ENCODE data around the gene PIK3C2B.
"Not testable (repeated sequence)": the region's sequence is repeated elsewhere in the genome, so short reads cannot be mapped to it uniquely, and the experiment has no call there.

Gene PIK3C2B

DNA sequence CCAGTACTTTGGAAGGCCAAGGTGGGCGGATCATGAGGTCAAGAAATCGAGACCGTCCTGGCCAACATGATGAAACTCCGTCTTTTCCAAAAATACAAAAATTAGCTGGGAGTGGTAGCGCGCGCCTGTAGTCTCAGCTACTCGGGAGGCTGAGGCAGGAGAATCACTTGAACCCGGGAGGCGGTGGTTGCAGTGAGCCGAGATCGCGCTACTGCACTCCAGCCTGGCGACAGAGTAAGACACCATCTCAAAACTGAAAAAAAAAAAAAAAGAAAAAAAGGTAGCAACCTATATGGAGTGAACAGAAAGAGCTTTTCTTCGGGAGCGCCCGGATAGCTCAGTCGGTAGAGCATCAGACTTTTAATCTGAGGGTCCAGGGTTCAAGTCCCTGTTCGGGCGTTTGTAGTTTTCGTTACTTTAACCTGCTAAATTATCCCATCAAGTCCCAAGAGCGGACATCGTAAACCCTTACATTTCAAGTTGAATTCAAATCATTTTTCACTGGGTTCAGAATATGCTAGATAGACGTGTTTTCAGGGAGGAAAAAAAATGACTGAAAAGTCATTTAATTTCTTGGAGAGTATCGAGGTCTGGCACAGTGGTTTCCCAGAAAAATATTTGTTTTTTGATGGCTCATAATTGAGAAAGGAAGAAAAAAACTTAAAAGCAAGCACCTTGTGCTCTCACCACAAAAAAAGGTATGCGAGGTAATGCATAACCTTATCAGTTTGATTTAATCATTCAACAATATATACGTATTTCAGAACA, 11.8 kb upstream of the PIK3C2B start:
- peak; percentile 92 for DNase-seq (ENCODE audit: low spot score)

GRCh38 chr1:204505674-204506200, 11.1 kb upstream of the PIK3C2B start:
- no peak for DNase-seq (ENCODE audit: low spot score)

DNA sequence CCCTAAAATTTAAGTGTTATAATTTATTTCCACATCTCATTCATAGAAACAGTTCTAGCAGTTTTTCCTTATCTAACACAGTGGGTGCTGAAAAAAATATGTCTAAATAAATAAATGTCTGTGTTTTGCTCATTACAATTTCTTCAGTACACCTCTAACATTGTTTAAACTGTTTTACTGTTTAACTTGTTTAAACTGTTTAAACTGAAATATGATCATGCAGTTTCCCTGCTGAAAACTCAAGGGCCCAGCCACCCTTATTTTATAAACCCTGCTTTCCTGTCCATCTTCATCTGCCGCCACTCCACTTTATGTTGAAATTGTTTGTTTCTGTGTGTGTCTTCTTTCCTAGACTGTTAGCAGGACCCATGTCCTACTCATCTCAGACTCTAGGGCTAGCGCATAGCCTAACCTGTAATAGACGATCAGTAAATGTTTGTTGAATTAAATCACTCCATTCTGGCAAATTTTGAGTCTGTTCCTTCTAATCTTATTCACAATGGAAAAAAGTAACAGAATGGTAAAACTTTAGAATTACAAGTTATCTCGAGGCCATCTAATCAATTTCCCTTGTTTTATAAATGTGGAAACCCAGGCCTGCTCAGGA, 9.4 kb upstream of the PIK3C2B start:
- no peak for DNase-seq (ENCODE audit: low spot score)

DNA sequence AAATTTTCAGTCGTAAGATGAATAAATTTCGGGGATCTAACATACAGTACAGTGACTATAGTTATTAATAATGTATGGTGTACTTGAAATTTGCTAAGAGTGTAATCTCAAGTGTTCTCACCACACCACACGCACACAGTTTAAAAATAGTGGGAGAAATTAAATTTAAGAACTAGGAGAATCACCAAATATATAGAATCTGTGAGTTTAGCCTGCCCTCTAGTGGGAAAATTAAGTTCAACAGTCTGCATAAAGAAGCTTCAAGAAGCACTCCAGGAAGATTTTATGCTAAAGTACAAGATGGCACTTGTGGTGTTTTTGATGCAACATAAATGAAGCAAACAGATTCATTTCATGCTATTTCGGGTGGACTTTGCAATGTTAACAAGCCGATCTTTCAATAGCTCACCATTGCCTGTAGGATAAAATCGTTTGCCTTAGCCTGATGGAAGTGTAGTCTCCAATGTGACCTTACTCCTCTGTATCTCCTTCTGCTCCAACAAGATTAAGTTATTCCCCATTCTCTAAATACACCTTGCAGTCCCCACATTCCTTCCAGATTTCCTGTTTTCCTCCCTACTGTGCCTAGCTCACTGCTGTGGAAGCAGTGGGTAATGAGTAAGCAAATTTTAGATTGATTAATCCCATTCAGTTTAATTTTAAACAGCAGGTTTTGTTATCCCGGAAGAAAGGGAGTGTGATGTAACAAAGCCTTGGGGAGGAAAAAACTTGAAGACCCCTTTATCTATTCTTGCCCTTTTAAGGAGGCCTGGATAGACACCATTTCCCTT, 8.7 kb upstream of the PIK3C2B start:
- peak; percentile 79 for DNase-seq (ENCODE audit: low spot score)

- DNase-seq (ENCODE audit: low spot score): no peak
These were observed 7.6 kb upstream of the PIK3C2B start for GRCh38 chr1:204502241-204502640.

- DNase-seq (ENCODE audit: low spot score): no peak
These were observed 5.2 kb upstream of the PIK3C2B start for GRCh38 chr1:204499511-204500468.

GRCh38 chr1:204498981-204499380, 4.4 kb upstream of the PIK3C2B start:
- DNase-seq (ENCODE audit: low spot score): no peak

DNA sequence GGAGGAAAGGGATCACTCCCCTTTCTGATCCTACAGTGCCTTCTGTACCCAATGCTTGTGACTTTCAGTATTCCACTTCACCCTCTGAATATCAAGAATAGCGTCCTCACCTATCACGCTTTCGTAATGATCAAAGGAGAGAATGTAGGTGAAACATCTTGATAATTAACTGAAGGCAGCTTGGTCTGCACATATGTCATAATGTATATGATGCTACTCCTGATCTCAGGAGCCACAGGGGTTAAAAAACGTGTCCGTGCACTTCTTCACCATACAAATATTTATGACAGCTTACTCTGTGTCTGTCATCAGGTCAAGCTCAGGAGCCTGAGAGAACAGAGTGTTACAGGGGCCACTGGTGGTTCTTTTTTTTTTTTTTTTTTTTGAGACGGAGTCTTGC, 1.2 kb upstream of the PIK3C2B start:
- DNase-seq (ENCODE audit: low spot score): no peak

GRCh38 chr1:204495078-204495753, 611 bp upstream of the PIK3C2B start:
- no peak for DNase-seq (ENCODE audit: low spot score)

DNA sequence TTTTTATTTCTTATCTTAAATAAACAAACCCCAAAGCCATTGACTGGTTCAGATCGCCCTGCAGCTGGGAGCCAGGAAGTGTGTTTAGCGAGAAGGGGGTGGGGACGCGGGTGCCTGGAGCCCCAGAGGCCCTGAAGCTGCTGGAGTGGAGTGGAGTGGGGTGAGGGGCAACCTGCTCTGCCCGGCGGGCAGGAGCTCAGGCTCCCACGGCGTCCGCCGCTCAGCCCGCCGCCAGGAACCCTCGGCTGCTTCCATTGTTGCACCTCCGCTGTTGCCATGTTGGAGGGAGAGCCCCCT, 673 bp downstream of the PIK3C2B start:
- DNase-seq (ENCODE audit: low spot score): peak; percentile 42

DNA sequence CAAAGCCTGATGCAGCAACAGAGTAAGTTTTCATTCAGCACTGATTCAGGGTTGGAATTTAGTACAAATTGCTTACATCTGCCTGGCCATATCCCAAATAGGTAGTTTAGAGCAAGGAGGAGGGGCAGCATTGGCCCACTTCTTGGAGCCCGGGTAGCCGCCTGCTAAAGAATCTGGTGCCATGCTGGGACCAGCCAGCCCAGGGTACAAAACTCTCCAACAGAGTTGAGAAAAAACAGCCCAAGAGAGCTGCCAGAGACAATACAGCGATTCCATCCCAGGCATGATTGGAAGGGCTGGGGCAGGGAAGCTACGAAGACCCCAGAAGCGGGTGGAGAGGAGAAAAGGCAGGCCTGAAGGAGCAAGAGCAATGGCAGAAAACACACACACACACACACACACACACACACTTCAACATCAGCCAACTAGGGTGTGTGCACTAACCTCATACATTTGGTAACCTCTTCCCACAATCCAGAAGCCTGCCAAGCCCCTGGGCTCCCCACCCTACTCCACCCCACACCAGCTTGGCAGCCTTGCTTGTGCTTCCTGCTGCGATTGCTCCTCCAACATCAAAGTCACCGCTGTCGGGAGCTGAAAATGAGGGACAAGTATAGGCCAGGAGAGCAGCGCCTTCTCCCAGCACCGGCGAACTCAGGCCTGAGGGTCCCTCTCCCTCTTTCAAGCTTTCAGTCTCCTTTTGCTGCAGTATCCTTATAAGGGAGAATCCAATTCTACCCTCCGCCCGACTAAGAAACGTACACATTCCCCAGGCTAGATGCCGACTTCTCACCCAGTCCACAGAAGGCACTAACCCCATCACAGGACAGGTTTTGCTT, 1.2 kb downstream of the PIK3C2B start:
- peak; percentile 32 for DNase-seq (ENCODE audit: low spot score)

- no peak for DNase-seq (ENCODE audit: low spot score)
These were observed 3.0 kb downstream of the PIK3C2B start for GRCh38 chr1:204491655-204492054.

- DNase-seq (ENCODE audit: low spot score): no peak
These were observed 7.4 kb downstream of the PIK3C2B start for GRCh38 chr1:204487256-204487615.

DNA sequence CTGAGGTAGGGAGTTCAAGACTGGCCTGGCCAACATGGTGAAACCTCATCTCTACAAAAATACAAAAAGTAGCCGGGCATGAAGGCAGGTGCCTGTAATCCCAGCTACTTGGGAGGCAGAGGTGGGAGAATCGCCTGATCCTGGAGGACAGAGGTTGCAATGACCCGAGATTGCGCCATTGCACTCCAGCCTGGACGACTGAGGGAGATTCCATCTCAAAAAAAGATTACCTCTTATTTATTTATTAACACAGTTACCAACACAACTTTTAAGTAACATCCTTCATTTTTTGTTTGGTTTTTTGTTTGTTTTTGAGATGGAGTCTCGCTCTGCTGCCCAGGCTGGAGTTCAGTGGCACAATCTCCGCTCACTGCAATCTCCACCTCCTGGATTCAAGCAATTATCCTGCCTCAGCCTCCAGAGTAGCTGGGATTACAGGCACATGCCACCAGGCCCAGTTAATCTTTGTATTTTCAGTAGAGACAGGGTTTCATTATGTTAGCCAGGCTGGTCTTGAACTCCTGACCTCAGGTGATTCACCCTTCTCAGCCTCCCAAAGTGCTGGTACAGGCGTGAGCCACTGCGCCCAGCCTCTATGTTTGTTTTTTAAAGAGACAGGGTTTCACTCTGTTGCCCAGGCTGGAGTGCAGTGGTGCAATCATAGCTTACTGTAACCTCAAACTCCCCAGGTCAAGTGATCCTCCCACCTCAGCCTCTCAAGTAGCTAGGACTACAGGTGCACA, 7.9 kb downstream of the PIK3C2B start:
- DNase-seq (ENCODE audit: low spot score): not testable (repeated sequence)

GRCh38 chr1:204483791-204484190, 10.8 kb downstream of the PIK3C2B start:
- no peak for DNase-seq (ENCODE audit: low spot score)

DNA sequence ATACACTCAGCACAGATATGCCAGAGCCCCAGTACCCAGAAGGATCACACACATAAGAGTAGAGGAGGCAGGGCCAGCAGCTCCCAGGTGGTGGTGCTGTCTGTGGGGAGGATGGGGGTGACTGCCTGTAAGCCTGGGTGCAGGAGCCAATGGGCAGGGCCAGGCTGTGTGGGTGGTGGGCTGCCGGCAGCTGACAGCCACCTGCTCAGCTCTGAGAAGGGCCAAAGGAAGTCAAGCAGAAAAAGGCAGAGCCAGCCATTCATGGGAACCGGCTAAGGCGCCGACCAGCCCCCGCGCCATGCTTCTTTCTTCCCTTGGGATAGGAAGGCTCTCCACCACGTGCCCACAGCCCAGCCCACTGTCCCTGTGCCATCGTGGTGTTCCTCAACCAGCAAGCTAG, 14.1 kb downstream of the PIK3C2B start:
- no peak for DNase-seq (ENCODE audit: low spot score)

GRCh38 chr1:204479387-204480136, 15.0 kb downstream of the PIK3C2B start:
- no peak for DNase-seq (ENCODE audit: low spot score)

GRCh38 chr1:204478921-204479320, 15.7 kb downstream of the PIK3C2B start:
- no peak for DNase-seq (ENCODE audit: low spot score)
